Measurements from ENCODE around the gene ZNF507.

ZNF507 gene

GRCh38 chr19:32345261-32346207 lies at the start of gene ZNF507:
Gene ZNF507, plus strand, starts transcription at chr19:32345610. Its CDS starts 7,221 bp downstream, at chr19:32352831.
- peaks cover 12% of the 10 kb centered on the region for H3K4me1 Mint-ChIP-seq
- no peaks in the 10 kb centered on the region for H3K9me3 Mint-ChIP-seq
- H3K27me3 Mint-ChIP-seq: no peaks in the 10 kb centered on the region
- H3K27ac Mint-ChIP-seq: peak within 1 kb of the TSS; percentile 94
- peak within 1 kb of the TSS; percentile 97 for H3K4me3 Mint-ChIP-seq
- peaks cover 18% of the 10 kb centered on the region for H3K36me3 Mint-ChIP-seq
- ATAC-seq (ENCODE audit: low read depth) (peak; percentile 89), DNase-seq (ENCODE audit: low spot score in 2 of 2) (peak; percentile 78 to 84)

DNA sequence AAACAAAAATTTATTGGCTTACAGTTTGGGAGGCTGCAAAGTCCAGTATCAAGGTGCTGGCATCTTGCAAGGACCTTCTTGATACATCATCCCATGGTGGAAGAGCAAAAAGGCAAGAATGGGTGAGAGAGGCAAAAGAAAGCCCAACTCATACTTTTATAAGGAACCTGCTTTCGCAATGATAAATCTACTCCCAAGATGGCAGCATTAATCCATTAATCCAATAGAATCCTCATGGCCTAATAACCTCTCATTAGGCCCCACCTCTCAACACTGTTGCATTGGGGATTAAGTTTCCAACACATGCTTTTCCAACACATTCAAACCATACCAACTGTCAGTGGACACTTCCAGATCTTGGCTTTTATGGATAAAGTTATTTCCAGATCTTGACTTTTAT lies 48.7 kb upstream of the ZNF507 start:
- no peaks in the 10 kb centered on the region for H3K27me3 Mint-ChIP-seq
- no peaks in the 10 kb centered on the region for H3K36me3 Mint-ChIP-seq
- no peak overlapping the region for H3K4me3 Mint-ChIP-seq
- DNase-seq (ENCODE audit: low spot score in 2 of 2): no peak
- H3K4me1 Mint-ChIP-seq: no peaks in the 10 kb centered on the region
- peaks cover 12% of the 10 kb centered on the region for H3K9me3 Mint-ChIP-seq
- no peak for ATAC-seq (ENCODE audit: low read depth)
- no peak overlapping the region for H3K27ac Mint-ChIP-seq

- H3K4me3 Mint-ChIP-seq: no peak overlapping the region
- peaks cover 4% of the 10 kb centered on the region for H3K36me3 Mint-ChIP-seq
- peaks cover 21% of the 10 kb centered on the region for H3K9me3 Mint-ChIP-seq
Measured at GRCh38 chr19:32302778-32303177, 42.6 kb upstream of the ZNF507 start.

DNA sequence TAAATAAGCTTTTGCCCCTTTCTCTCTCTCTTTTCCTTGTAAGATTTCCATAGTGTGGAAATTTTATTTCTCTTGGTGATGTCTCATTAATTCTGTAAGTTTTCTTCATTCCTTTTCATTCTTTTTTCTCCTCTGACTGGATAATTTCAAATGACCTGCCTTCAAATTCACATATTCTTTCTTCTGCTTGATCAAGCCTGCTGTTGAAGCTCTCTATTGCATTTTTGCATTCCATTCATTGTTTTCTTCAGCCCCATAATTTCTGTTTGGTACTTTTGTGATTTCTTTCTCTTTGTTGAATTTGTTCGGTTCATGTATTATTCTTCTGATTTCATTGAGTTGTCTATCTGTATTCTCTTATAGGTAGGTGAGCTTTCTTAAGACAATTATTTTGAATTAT lies 42.2 kb upstream of the ZNF507 start:
- peaks cover 5% of the 10 kb centered on the region for H3K27me3 Mint-ChIP-seq

More at GRCh38 chr19:32302778-32303177, 42.6 kb upstream of the ZNF507 start:
- no peak for DNase-seq (ENCODE audit: low spot score in 2 of 2)
- H3K4me1 Mint-ChIP-seq: no peaks in the 10 kb centered on the region
- ATAC-seq (ENCODE audit: low read depth): no peak
- peaks cover 5% of the 10 kb centered on the region for H3K27me3 Mint-ChIP-seq
- no peak overlapping the region for H3K27ac Mint-ChIP-seq

GRCh38 chr19:32307591-32307990 lies 37.8 kb upstream of the ZNF507 start:
- H3K27me3 Mint-ChIP-seq: peaks cover 14% of the 10 kb centered on the region
- ATAC-seq (ENCODE audit: low read depth): no peak
- peaks cover 4% of the 10 kb centered on the region for H3K36me3 Mint-ChIP-seq

More for the DNA sequence above, 42.2 kb upstream of the ZNF507 start:
- ATAC-seq (ENCODE audit: low read depth) (no peak), DNase-seq (ENCODE audit: low spot score in 2 of 2) (no peak)
- Mint-ChIP-seq H3K4me1 (no peaks in the 10 kb centered on the region), H3K27ac (no peak overlapping the region), H3K36me3 (peaks cover 4% of the 10 kb centered on the region), H3K4me3 (no peak overlapping the region), H3K9me3 (peaks cover 21% of the 10 kb centered on the region)

GRCh38 chr19:32308431-32309077 lies 36.9 kb upstream of the ZNF507 start:
- Mint-ChIP-seq H3K36me3 (no peaks in the 10 kb centered on the region), H3K9me3 (peaks cover 5% of the 10 kb centered on the region), H3K27ac (no peak overlapping the region), H3K4me3 (no peak overlapping the region), H3K4me1 (no peaks in the 10 kb centered on the region), H3K27me3 (peaks cover 14% of the 10 kb centered on the region)
- DNase-seq (ENCODE audit: low spot score in 2 of 2) (no peak), ATAC-seq (ENCODE audit: low read depth) (no peak)

More at GRCh38 chr19:32307591-32307990, 37.8 kb upstream of the ZNF507 start:
- DNase-seq (ENCODE audit: low spot score in 2 of 2): no peak
- Mint-ChIP-seq H3K4me3 (no peak overlapping the region), H3K27ac (no peak overlapping the region), H3K4me1 (no peaks in the 10 kb centered on the region), H3K9me3 (peaks cover 11% of the 10 kb centered on the region)

GRCh38 chr19:32309711-32310390 lies 35.6 kb upstream of the ZNF507 start:
- H3K36me3 Mint-ChIP-seq: no peaks in the 10 kb centered on the region
- ATAC-seq (ENCODE audit: low read depth) (no peak), DNase-seq (ENCODE audit: low spot score in 2 of 2) (no peak)
- H3K4me1 Mint-ChIP-seq: no peaks in the 10 kb centered on the region
- H3K27me3 Mint-ChIP-seq: peaks cover 14% of the 10 kb centered on the region
- no peaks in the 10 kb centered on the region for H3K9me3 Mint-ChIP-seq
- no peak overlapping the region for H3K27ac Mint-ChIP-seq
- no peak overlapping the region for H3K4me3 Mint-ChIP-seq

DNA sequence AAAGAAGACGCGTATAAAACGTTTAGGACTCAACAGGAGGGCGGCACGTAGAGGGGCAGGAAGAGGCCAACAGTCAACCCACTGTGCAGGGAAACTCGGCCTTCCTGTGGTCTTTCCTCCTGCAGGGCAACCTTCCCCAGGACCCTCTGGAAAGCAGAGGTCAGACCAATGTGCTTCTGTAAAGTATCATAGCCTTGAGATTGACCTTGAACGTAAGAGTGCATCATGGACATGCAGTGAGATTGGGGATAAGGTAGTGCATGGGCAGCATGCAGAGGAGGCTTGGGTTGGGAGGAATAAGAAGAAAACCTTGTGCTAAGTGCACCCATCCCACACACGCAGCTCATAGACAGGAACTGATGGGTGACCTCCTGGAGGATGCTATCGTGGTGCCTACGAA lies 34.0 kb upstream of the ZNF507 start:
- Mint-ChIP-seq H3K4me3 (no peak overlapping the region), H3K9me3 (no peaks in the 10 kb centered on the region), H3K27me3 (peaks cover 14% of the 10 kb centered on the region), H3K27ac (no peak overlapping the region), H3K36me3 (no peaks in the 10 kb centered on the region), H3K4me1 (no peaks in the 10 kb centered on the region)
- DNase-seq (ENCODE audit: low spot score in 2 of 2): no peak
- no peak for ATAC-seq (ENCODE audit: low read depth)

DNA sequence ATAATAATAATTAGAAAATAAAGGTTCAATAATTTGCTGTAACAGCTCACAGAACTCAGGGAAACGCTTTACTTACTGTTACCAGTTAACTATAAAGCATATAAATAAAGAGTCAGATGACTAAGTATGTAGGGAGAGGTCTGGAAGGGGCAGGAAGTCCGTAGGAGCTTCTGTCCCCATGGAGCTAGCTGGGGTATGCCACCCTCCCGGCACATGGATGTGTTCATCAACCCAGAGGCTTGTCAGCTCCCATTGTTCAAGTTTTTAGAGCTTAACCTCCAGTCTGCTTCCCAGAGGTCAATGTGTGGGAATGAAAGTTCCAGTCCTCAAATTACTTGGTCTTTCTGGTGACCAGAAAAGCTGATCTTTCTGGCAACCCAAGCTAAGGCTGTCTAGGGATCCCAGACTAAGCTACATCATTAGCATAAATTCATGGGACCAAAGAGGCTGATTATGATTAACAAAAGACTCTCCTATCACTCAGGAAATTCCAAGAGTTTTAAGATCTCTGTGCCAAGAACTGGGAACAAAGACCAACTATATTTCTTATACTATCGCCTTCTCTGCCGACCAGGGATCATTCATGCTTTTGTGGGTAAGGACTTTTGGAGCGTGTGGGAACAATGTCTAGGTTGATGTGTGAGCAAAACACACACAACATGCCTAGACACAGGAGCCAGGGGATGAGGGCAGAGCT lies 31.7 kb upstream of the ZNF507 start:
- no peaks in the 10 kb centered on the region for H3K9me3 Mint-ChIP-seq
- ATAC-seq (ENCODE audit: low read depth): no peak
- no peak for DNase-seq (ENCODE audit: low spot score in 2 of 2)
- no peak overlapping the region for H3K4me3 Mint-ChIP-seq
- H3K27ac Mint-ChIP-seq: no peak overlapping the region
- H3K36me3 Mint-ChIP-seq: no peaks in the 10 kb centered on the region
- H3K4me1 Mint-ChIP-seq: peaks cover under 1% of the 10 kb centered on the region
- peaks cover 9% of the 10 kb centered on the region for H3K27me3 Mint-ChIP-seq

DNA sequence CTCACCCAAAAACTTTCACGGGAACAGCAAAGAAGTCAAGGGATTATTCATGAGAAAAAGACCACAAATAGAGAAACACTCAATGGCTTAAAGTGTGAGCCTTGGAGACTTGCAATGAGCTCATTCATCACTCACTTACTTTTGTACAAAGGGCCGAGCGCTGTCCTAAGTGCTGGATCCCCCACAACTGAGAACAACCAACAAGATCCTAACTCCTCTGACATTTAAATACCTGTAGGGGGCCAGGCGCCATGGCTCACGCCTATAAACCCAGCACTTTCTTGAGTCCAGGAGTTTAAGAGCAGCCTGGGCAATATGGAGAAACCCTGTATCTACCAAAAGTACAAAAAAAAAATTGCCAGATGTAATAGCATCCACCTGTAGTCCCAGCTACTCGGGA lies 29.4 kb upstream of the ZNF507 start:
- ATAC-seq (ENCODE audit: low read depth): no peak
- H3K9me3 Mint-ChIP-seq: no peaks in the 10 kb centered on the region

GRCh38 chr19:32317086-32317485 lies 28.3 kb upstream of the ZNF507 start:
- no peaks in the 10 kb centered on the region for H3K36me3 Mint-ChIP-seq
- peaks cover 13% of the 10 kb centered on the region for H3K27me3 Mint-ChIP-seq
- no peaks in the 10 kb centered on the region for H3K9me3 Mint-ChIP-seq
- DNase-seq (ENCODE audit: low spot score in 2 of 2) (no peak), ATAC-seq (ENCODE audit: low read depth) (no peak)
- no peak overlapping the region for H3K4me3 Mint-ChIP-seq
- no peak overlapping the region for H3K27ac Mint-ChIP-seq
- H3K4me1 Mint-ChIP-seq: peaks cover 7% of the 10 kb centered on the region

More for the DNA sequence above, 29.4 kb upstream of the ZNF507 start:
- H3K4me1 Mint-ChIP-seq: peaks cover 7% of the 10 kb centered on the region
- no peak overlapping the region for H3K27ac Mint-ChIP-seq
- no peak overlapping the region for H3K4me3 Mint-ChIP-seq
- DNase-seq (ENCODE audit: low spot score in 2 of 2): no peak
- H3K27me3 Mint-ChIP-seq: peaks cover 9% of the 10 kb centered on the region
- H3K36me3 Mint-ChIP-seq: no peaks in the 10 kb centered on the region

- DNase-seq (ENCODE audit: low spot score in 2 of 2) (no peak), ATAC-seq (ENCODE audit: low read depth) (no peak)
- Mint-ChIP-seq H3K27me3 (peaks cover 11% of the 10 kb centered on the region), H3K9me3 (no peaks in the 10 kb centered on the region), H3K36me3 (no peaks in the 10 kb centered on the region), H3K27ac (no peak overlapping the region), H3K4me1 (peaks cover 7% of the 10 kb centered on the region), H3K4me3 (no peak overlapping the region)
Measured at GRCh38 chr19:32318884-32319520, 26.4 kb upstream of the ZNF507 start.

- Mint-ChIP-seq H3K4me1 (peaks cover 7% of the 10 kb centered on the region), H3K36me3 (peaks cover 2% of the 10 kb centered on the region), H3K27me3 (peaks cover 19% of the 10 kb centered on the region), H3K27ac (no peak overlapping the region), H3K9me3 (no peaks in the 10 kb centered on the region), H3K4me3 (no peak overlapping the region)
- no peak for ATAC-seq (ENCODE audit: low read depth)
- no peak for DNase-seq (ENCODE audit: low spot score in 2 of 2)
Measured at GRCh38 chr19:32322541-32322940, 22.9 kb upstream of the ZNF507 start.

All from memory B cell (primary cell).